ENCODE data around the gene NTRK1.
A peak's percentile ranks its signal among the peaks of the same experiment; 100 is the strongest.

Gene NTRK1

DNA sequence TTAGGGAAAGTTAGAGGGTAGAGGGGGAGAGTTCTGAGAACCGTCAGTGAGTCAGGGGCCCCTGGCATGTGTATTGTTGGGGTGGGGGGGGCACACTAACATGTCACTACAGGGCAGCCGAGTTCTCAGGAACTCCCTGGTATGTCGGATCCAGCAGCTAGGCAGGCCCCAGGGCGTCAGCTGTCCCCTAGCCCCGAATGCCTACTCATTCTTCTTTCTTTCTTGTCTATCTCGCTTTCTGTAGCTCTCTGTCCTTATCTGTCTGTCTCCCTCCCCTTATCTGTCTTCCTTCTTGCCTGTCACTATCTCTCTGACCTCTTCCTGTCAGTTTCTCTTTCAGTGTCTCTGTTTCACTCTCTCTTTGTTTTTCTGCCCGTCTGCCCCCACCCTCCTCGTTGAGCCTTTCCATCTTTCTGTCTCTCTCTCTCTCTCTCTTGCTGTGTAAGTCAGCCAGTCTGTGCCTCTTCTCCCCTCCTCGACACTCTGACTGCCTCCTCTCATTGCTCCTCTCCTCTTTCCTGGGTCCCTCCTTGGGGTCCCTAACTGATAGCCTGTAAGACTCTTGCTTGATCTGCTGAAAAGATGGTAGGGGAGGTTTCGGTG lies 2.4 kb downstream of the NTRK1 start:
- H3K9me3 ChIP-seq = no peaks in the 10 kb centered on the region
- H3K9ac ChIP-seq = peak overlapping the region; percentile 45; the same call in 1 of the 2 replicates
- TF ChIP-seq Cebpa-rat (IDR thresholded peaks at IDR 0.05) = no peak
- H3K4me1 ChIP-seq = peaks cover 87% of the 10 kb centered on the region
- H4K20me1 ChIP-seq = peaks cover 13% of the 10 kb centered on the region
- H3K4me3 ChIP-seq = no peak overlapping the region
- peak overlapping the region; percentile 46; the same call in 1 of the 2 replicates for H3K27ac ChIP-seq
- H3K27me3 ChIP-seq = peaks cover 53% of the 10 kb centered on the region
- H3K4me2 ChIP-seq = peak overlapping the region; percentile 95
- no peaks in the 10 kb centered on the region for H3K36me3 ChIP-seq

DNA sequence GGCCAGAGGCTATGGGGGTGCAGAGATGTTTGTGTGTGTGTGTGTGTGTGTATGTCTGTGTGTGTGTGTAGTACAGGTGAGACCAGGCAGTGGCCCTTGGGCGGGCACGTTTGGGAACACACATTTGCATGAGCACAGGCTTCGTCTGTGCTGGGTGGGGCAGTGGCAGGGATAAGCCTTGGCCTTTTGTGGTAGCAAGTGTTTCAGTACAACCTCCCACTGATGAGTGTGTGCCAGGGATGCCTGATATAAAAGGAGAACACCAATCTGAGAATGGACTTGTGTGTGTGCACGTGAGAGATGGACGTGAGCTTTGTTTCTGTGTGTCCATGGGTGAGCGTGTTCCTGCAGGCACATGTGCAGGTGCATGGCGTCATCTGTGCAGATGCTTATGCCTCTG lies 3.0 kb downstream of the NTRK1 start:
- H3K27me3 ChIP-seq = peaks cover 48% of the 10 kb centered on the region
- H4K20me1 ChIP-seq = peaks cover 9% of the 10 kb centered on the region
- H3K4me3 ChIP-seq = no peak overlapping the region
- peak overlapping the region; percentile 95 for H3K4me2 ChIP-seq
- H3K9ac ChIP-seq = peak overlapping the region; percentile 45; the same call in 1 of the 2 replicates
- H3K9me3 ChIP-seq = no peaks in the 10 kb centered on the region
- no peak for TF ChIP-seq Cebpa-rat (IDR thresholded peaks at IDR 0.05)
- peak overlapping the region; percentile 46; the same call in 1 of the 2 replicates for H3K27ac ChIP-seq
- H3K36me3 ChIP-seq = no peaks in the 10 kb centered on the region
- peaks cover 93% of the 10 kb centered on the region for H3K4me1 ChIP-seq

DNA sequence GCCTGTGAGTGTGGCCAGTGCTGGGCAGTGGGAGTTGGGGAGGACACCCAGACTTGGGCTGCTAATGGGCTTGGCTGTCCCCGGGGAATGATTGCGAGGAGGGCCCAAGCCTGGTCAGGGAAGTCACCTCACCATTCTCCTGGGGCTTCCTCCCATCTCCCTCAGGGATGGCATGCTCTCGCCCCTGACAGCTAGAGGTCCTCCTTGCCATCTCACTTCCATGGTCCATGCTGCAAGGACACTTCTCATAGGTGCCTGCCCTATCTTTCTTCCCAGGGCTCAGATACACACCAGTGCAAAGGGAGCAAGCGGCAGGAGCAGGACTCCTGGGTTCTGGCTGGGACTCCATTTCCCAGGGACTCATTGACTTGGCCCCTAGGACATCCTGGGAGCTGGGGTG lies 4.1 kb downstream of the NTRK1 start:
- Histone ChIP-seq H3K4me3 (no peak overlapping the region), H3K9ac (no peak overlapping the region), H3K27ac (no peak overlapping the region), H3K9me3 (no peaks in the 10 kb centered on the region), H3K36me3 (no peaks in the 10 kb centered on the region), H3K27me3 (peaks cover 36% of the 10 kb centered on the region), H4K20me1 (peaks cover 3% of the 10 kb centered on the region), H3K4me2 (peak overlapping the region; percentile 95), H3K4me1 (peaks cover 96% of the 10 kb centered on the region)
- TF ChIP-seq Cebpa-rat (IDR thresholded peaks at IDR 0.05) = no peak

DNA sequence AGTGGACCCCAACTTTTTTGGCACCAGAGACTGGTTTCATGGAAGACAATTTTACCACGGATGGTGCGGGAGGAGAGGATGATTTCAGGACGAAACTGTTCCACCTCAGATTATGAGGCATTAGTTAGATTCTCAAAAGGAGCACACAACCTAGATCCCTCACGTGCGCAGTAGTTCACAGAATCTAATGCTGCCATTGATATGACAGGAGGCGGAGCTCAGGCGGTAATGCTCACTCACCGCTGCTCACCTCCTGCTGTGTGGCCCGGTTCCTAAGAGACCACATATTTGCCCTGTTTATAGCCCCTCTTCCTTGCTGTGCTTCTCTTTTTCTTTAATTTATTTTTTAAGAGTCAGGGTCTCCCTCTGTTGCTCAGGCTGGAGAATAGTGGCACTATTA lies 4.6 kb downstream of the NTRK1 start:
- Histone ChIP-seq H4K20me1 (no peaks in the 10 kb centered on the region), H3K27ac (peak overlapping the region; percentile 46; the same call in 1 of the 2 replicates), H3K4me3 (no peak overlapping the region), H3K9me3 (no peaks in the 10 kb centered on the region), H3K4me1 (peaks cover 96% of the 10 kb centered on the region), H3K36me3 (no peaks in the 10 kb centered on the region), H3K9ac (no peak overlapping the region), H3K4me2 (peak overlapping the region; percentile 95), H3K27me3 (peaks cover 32% of the 10 kb centered on the region)
- no peak for TF ChIP-seq Cebpa-rat (IDR thresholded peaks at IDR 0.05)

DNA sequence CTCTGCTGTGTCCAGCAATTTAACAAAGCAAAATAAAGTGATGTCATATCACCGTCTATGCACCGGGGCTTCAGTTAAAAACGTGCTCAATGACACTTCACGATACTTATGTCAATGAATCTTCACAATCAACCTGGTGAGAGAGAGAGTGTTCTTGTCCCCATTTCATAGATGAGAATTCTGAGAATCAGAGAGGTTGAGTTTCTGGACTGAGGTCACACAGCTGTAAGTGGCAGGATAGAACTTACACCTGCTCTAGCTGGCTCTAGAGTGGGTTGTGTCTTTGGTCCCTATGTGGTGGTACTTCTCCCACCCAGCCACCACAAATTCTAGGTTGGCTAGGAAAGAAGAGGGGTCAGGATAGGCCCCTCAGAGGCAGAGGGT lies 5.2 kb downstream of the NTRK1 start:
- H3K27me3 ChIP-seq = peaks cover 28% of the 10 kb centered on the region
- H3K27ac ChIP-seq = peak overlapping the region; percentile 78
- peak overlapping the region; percentile 95 for H3K4me2 ChIP-seq
- peaks cover 98% of the 10 kb centered on the region for H3K4me1 ChIP-seq
- no peak for TF ChIP-seq Cebpa-rat (IDR thresholded peaks at IDR 0.05)
- H4K20me1 ChIP-seq = no peaks in the 10 kb centered on the region
- no peaks in the 10 kb centered on the region for H3K9me3 ChIP-seq
- H3K9ac ChIP-seq = peak overlapping the region; percentile 59; the same call in 1 of the 2 replicates
- no peaks in the 10 kb centered on the region for H3K36me3 ChIP-seq
- 0 out of 2 replicates have a peak overlapping the region, but pooled peaks have one; percentile 43 for H3K4me3 ChIP-seq

DNA sequence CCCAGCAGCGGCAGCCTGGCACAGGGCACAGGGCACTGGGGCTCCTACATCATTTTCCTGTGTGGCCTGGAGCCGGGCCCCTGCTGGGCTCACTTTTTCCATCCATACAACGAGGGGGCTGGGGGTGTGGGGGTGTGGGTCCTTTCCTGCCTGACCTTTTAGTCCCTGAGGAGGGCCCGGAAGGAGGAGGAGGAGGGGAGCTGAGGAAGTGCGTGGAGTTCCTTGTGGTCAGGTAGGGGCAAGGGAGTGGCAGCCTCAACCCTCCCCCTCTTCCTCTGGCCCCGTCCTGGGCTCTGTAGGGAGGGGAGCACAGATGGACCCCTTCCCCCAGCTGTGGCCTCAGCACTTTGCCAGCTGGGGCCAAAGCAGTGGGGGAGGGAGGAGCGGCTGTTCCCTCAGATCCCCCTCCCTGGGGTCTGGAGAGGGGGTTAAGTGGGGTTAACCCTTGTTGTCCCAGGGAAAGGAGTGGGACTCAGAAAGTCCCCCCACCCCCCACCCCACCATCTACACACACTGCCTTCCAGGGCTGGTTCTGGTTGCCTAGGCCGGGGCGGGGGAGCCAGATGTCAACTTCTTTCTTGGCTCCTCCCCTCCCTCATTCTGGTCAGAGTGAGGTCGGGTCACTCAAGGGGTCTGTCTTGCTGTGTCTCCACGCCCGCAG lies 5.7 kb downstream of the NTRK1 start:
- H3K4me2 ChIP-seq = peak overlapping the region; percentile 95
- peak overlapping the region; percentile 43 for H3K4me3 ChIP-seq
- no peaks in the 10 kb centered on the region for H3K36me3 ChIP-seq
- peaks cover 23% of the 10 kb centered on the region for H3K27me3 ChIP-seq
- no peaks in the 10 kb centered on the region for H3K9me3 ChIP-seq
- no peaks in the 10 kb centered on the region for H4K20me1 ChIP-seq
- peak overlapping the region; percentile 78 for H3K27ac ChIP-seq
- no peak for TF ChIP-seq Cebpa-rat (IDR thresholded peaks at IDR 0.05)
- H3K9ac ChIP-seq = peak overlapping the region; percentile 59; the same call in 1 of the 2 replicates
- H3K4me1 ChIP-seq = peaks cover 98% of the 10 kb centered on the region

DNA sequence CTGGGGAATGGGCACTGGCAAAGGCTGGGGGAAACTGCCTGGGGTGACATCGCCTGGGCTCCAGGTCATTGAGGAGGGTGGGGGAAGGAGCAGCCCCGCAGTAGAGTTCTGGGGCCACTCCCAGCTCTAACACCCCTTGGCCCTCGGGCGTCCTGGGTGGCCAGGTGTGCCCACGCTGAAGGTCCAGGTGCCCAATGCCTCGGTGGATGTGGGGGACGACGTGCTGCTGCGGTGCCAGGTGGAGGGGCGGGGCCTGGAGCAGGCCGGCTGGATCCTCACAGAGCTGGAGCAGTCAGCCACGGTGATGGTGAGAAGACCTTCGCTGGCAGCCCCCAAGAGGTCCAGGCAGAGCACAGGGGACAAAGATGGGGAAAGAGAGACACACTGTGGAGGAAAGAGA lies 7.7 kb downstream of the NTRK1 start:
- Histone ChIP-seq H3K4me3 (no peak overlapping the region), H3K27me3 (peaks cover 3% of the 10 kb centered on the region; the same call in 1 of the 2 replicates), H3K9me3 (no peaks in the 10 kb centered on the region), H3K4me2 (peak overlapping the region; percentile 95), H3K4me1 (peaks cover 84% of the 10 kb centered on the region), H3K9ac (0 out of 2 replicates have a peak overlapping the region, but pooled peaks have one; percentile 29), H4K20me1 (no peaks in the 10 kb centered on the region), H3K27ac (peak overlapping the region; percentile 78; the same call in 1 of the 2 replicates), H3K36me3 (no peaks in the 10 kb centered on the region)
- TF ChIP-seq Cebpa-rat (IDR thresholded peaks at IDR 0.05) = no peak

DNA sequence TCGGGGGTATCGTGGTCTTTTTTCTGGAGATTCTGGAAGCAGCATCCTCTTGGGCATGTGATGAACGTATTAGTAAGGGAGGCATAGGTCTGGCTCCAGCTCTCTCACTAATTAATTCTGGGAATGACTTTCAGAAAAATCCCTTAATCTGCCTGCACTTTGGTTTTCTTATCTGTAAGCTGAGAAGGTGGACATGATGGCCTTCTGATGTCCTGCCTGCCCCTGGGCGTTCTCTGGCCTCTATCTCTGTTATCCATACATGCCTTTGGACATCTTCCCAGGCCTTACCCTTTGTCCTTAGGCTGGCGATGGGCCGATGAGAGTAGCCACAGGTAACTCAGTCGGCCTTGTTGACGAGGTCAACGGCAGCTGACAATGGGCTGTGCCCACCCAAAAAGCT lies 8.8 kb downstream of the NTRK1 start:
- no peaks in the 10 kb centered on the region for H3K27me3 ChIP-seq
- TF ChIP-seq Cebpa-rat (IDR thresholded peaks at IDR 0.05) = no peak
- no peaks in the 10 kb centered on the region for H3K9me3 ChIP-seq
- H3K36me3 ChIP-seq = no peaks in the 10 kb centered on the region
- H3K27ac ChIP-seq = no peak overlapping the region
- H3K4me3 ChIP-seq = no peak overlapping the region
- no peaks in the 10 kb centered on the region for H4K20me1 ChIP-seq
- H3K4me1 ChIP-seq = peaks cover 83% of the 10 kb centered on the region
- no peak overlapping the region for H3K9ac ChIP-seq
- H3K4me2 ChIP-seq = no peak overlapping the region

DNA sequence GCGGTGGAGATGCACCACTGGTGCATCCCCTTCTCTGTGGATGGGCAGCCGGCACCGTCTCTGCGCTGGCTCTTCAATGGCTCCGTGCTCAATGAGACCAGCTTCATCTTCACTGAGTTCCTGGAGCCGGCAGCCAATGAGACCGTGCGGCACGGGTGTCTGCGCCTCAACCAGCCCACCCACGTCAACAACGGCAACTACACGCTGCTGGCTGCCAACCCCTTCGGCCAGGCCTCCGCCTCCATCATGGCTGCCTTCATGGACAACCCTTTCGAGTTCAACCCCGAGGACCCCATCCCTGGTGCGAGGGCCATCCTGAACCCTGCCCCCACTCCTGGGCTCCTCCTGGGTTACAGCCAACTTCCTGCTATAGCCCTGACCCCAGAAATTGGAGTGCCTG lies 13.0 kb downstream of the NTRK1 start:
- Histone ChIP-seq H3K4me1 (peaks cover 68% of the 10 kb centered on the region), H3K27ac (no peak overlapping the region), H3K27me3 (no peaks in the 10 kb centered on the region), H3K36me3 (no peaks in the 10 kb centered on the region), H3K9ac (no peak overlapping the region), H4K20me1 (no peaks in the 10 kb centered on the region), H3K4me3 (no peak overlapping the region), H3K9me3 (no peaks in the 10 kb centered on the region), H3K4me2 (peak overlapping the region; percentile 86; the same call in 1 of the 2 replicates)
- no peak for TF ChIP-seq Cebpa-rat (IDR thresholded peaks at IDR 0.05)

DNA sequence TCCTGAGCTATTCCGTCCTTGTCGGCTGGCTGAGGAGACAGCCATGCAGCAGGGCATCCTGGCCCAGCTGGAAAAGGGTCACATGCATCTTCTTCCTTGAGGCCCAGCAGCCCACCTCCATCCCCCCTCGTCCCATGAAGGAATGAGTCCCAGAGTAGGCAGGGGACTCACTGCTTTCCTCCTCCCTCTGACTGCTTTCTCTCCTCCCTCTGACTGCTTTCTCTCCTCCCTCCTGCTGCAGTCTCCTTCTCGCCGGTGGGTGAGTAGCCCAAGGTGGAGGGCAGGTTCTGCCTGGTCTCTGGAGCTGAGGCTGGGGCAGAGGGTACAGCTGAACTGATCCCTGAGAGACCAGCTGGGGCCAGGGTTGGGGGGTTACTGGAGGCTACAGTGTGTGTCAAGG lies 13.5 kb downstream of the NTRK1 start:
- H3K4me2 ChIP-seq = peak overlapping the region; percentile 86
- H3K27me3 ChIP-seq = no peaks in the 10 kb centered on the region
- no peak for TF ChIP-seq Cebpa-rat (IDR thresholded peaks at IDR 0.05)
- H3K9ac ChIP-seq = peak overlapping the region; percentile 64; the same call in 1 of the 2 replicates
- H3K27ac ChIP-seq = peak overlapping the region; percentile 66; the same call in 1 of the 2 replicates
- H4K20me1 ChIP-seq = no peaks in the 10 kb centered on the region
- peaks cover 63% of the 10 kb centered on the region for H3K4me1 ChIP-seq
- no peak overlapping the region for H3K4me3 ChIP-seq
- no peaks in the 10 kb centered on the region for H3K9me3 ChIP-seq
- H3K36me3 ChIP-seq = no peaks in the 10 kb centered on the region

Data from BLaER1 (cell line).